ENCODE results near the gene PCDHB7. TPM values are rescaled to one million over a fixed set of nuclear protein-coding genes. Genes with fewer than 3 reads are reported as not detected.
"Not testable (repeated sequence)": the region's sequence is repeated elsewhere in the genome, so short reads cannot be mapped to it uniquely, and the experiment has no call there.

Gene PCDHB7
- total RNA-seq, 4 donors from 2014 or later, result 0.49 to 1.1 (median 0.58) TPM

DNA sequence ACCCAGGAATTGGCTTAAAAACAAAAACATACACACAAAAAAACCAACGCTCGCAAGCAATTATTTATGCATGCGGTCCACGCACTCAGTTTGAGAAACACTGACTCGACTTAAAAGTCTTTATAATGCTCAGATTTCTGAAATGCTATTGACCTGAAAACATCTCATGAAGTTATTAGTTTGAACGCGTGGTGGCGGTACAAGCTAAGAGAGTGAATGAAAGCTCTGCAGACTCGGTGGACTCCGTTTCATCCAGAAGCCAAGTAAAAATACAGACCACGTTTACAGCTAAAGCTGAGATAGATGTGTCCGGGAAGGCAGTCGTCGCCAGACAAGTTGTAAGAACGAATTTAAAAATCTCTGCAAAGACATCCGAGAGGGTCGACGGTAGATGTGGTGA lies 22.6 kb upstream of the PCDHB7 start, which contains the start of gene PCDHB6:
Gene PCDHB6 (plus strand): TSS at position 246 of the 400 bp plus-strand sequence. CDS start 201 bp downstream, outside the sequence.
- H3K4me3 ChIP-seq (ENCODE audit: low read depth, poor library complexity, severe bottlenecking), result no peak within 1 kb of the TSS
- TF ChIP-seq POLR2A (IDR thresholded peaks at IDR 0.05), result no peak
- TF ChIP-seq, protein P1, sequence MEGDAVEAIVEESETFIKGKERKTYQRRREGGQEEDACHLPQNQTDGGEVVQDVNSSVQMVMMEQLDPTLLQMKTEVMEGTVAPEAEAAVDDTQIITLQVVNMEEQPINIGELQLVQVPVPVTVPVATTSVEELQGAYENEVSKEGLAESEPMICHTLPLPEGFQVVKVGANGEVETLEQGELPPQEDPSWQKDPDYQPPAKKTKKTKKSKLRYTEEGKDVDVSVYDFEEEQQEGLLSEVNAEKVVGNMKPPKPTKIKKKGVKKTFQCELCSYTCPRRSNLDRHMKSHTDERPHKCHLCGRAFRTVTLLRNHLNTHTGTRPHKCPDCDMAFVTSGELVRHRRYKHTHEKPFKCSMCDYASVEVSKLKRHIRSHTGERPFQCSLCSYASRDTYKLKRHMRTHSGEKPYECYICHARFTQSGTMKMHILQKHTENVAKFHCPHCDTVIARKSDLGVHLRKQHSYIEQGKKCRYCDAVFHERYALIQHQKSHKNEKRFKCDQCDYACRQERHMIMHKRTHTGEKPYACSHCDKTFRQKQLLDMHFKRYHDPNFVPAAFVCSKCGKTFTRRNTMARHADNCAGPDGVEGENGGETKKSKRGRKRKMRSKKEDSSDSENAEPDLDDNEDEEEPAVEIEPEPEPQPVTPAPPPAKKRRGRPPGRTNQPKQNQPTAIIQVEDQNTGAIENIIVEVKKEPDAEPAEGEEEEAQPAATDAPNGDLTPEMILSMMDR (IDR thresholded peaks at IDR 0.05), result no peak
- 11 to 20% methylated on average over 18 of the region's 18 CpGs for WGBS, 2 donors
- intact Hi-C loops (cut with DNase I; ENCODE audit: low total_unique reads), result no loop called here
- no peak for DNase-seq (ENCODE audit: low spot score in 2 of 2)

- DNase-seq (ENCODE audit: low spot score in 2 of 2), result no peak
- 40 to 47% methylated on average over 23 to 33 of the region's 33 CpGs for WGBS, 2 donors
- TF ChIP-seq, protein P1 (IDR thresholded peaks at IDR 0.05), result no peak
- no peak for TF ChIP-seq POLR2A (IDR thresholded peaks at IDR 0.05)
- intact Hi-C loops (cut with DNase I; ENCODE audit: low total_unique reads), result no loop called here
- H3K4me3 ChIP-seq (ENCODE audit: low read depth, poor library complexity, severe bottlenecking), result no peak overlapping the region
These were observed 22.0 kb upstream of the PCDHB7 start for GRCh38 chr5:141150224-141150992.

DNA sequence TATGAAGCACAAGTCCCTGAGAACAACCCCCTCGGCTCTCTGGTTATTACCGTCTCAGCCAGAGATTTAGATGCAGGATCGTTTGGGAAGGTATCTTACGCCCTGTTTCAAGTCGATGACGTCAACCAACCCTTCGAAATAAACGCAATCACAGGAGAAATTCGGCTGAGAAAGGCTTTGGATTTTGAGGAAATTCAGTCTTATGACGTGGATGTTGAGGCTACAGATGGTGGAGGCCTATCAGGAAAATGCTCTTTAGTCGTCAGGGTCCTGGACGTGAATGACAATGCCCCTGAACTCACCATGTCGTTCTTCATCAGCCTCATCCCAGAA lies 21.5 kb upstream of the PCDHB7 start:
- no peak overlapping the region for H3K4me3 ChIP-seq (ENCODE audit: low read depth, poor library complexity, severe bottlenecking)
- DNase-seq (ENCODE audit: low spot score in 2 of 2), result no peak
- intact Hi-C loops (cut with DNase I; ENCODE audit: low total_unique reads), result no loop called here
- WGBS, 2 donors, result 36 to 46% methylated on average over 13 of the region's 13 CpGs
- TF ChIP-seq POLR2A (IDR thresholded peaks at IDR 0.05), result no peak
- TF ChIP-seq, protein P1 (IDR thresholded peaks at IDR 0.05), result no peak

GRCh38 chr5:141151632-141152031 lies 20.8 kb upstream of the PCDHB7 start:
- H3K4me3 ChIP-seq (ENCODE audit: low read depth, poor library complexity, severe bottlenecking); intact Hi-C loops (cut with DNase I; ENCODE audit: low total_unique reads); DNase-seq (ENCODE audit: low spot score in 2 of 2): not testable (repeated sequence)
- 21 to 41% methylated on average over 11 to 21 of the region's 41 CpGs for whole genome bisulfite sequencing, 2 donors

GRCh38 chr5:141152096-141152495 lies 20.3 kb upstream of the PCDHB7 start:
- intact Hi-C loops (cut with DNase I; ENCODE audit: low total_unique reads); H3K4me3 ChIP-seq (ENCODE audit: low read depth, poor library complexity, severe bottlenecking); DNase-seq (ENCODE audit: low spot score in 2 of 2): not testable (repeated sequence)
- WGBS, 2 donors, result 29% methylated on average over 7 to 11 of the region's 36 CpGs

DNA sequence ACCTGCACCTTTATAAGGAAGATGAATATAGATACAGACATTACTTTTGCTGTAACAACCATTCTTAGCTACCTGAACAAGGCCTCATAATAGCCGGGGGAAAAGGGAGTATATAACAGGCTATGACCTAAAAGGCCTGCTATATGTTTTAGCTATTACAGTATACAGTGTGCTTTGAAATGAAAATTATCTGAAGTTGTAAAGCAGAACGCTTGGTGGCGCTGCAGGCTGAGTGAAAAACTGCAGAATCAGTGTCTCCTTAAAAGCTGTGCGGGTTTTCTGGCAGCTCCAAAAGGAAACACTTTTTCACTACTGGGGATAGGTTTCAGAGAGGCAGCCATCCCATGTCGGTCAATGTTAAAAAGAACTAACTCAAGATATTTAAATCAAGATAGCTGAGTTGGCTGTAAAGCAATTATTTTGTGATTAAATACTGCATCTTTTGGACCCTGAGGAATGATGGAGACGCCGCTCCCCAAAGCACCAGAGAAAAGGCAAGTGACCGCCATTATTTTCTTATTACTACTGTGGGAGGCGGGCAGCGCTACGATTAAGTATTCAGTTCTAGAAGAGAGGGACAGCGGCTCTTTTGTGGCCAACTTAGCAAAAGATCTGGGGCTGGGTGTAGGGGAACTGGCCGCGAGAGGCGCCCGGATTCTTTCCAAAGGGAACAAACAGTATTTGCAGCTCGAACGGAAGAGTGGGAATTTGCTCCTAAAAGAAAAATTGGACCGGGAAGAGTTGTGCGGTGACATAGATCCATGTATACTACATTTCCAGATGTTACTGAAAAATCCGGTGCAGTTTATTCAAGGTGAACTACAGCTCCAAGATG lies 16.7 kb upstream of the PCDHB7 start:
- intact Hi-C loops (cut with DNase I; ENCODE audit: low total_unique reads), result no loop called here
- H3K4me3 ChIP-seq (ENCODE audit: low read depth, poor library complexity, severe bottlenecking), result no peak overlapping the region
- WGBS, 2 donors, result 28 to 40% methylated on average over 21 of the region's 21 CpGs
- TF ChIP-seq, protein P1 (IDR thresholded peaks at IDR 0.05), result no peak
- no peak for TF ChIP-seq POLR2A (IDR thresholded peaks at IDR 0.05)
- DNase-seq (ENCODE audit: low spot score in 2 of 2), result no peak

DNA sequence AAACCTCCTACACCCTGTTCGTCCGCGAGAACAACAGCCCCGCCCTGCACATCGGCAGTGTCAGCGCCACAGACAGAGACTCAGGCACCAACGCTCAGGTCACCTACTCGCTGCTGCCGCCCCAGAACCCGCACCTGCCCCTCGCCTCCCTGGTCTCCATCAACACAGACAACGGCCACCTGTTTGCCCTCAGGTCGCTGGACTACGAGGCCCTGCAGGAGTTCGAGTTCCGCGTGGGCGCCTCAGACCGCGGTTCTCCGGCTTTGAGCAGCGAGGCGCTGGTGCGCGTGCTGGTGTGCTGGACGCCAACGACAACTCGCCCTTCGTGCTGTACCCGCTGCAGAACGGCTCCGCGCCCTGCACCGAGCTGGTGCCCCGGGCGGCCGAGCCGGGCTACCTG lies 15.1 kb upstream of the PCDHB7 start:
- 42 to 45% methylated on average over 25 to 38 of the region's 38 CpGs for WGBS, 2 donors
- H3K4me3 ChIP-seq (ENCODE audit: low read depth, poor library complexity, severe bottlenecking); DNase-seq (ENCODE audit: low spot score in 2 of 2); intact Hi-C loops (cut with DNase I; ENCODE audit: low total_unique reads): not testable (repeated sequence)

DNA sequence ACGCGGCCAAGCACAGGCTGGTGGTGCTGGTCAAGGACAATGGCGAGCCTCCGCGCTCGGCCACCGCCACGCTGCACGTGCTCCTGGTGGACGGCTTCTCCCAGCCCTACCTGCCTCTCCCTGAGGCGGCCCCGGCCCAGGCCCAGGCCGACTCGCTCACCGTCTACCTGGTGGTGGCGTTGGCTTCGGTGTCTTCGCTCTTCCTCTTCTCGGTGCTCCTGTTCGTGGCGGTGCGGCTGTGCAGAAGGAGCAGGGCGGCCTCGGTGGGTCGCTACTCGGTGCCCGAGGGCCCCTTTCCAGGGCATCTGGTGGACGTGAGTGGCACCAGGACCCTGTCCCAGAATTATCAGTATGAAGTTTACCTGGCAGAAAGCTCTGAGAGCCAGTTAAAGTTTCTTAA lies 14.5 kb upstream of the PCDHB7 start:
- not testable (repeated sequence) for H3K4me3 ChIP-seq (ENCODE audit: low read depth, poor library complexity, severe bottlenecking)

GRCh38 chr5:141174291-141175104 lies 2.1 kb downstream of the PCDHB7 start:
- intact Hi-C loops (cut with DNase I; ENCODE audit: low total_unique reads), result not testable (repeated sequence)
- 42 to 51% methylated on average over 55 to 74 of the region's 79 CpGs for WGBS, 2 donors

More for the DNA sequence above, 14.5 kb upstream of the PCDHB7 start:
- WGBS, 2 donors, result 18 to 46% methylated on average over 5 to 15 of the region's 28 CpGs
- intact Hi-C loops (cut with DNase I; ENCODE audit: low total_unique reads); DNase-seq (ENCODE audit: low spot score in 2 of 2): not testable (repeated sequence)

More at GRCh38 chr5:141174291-141175104, 2.1 kb downstream of the PCDHB7 start:
- not testable (repeated sequence) for H3K4me3 ChIP-seq (ENCODE audit: low read depth, poor library complexity, severe bottlenecking); DNase-seq (ENCODE audit: low spot score in 2 of 2)

Measured in lower leg skin (tissue), 4 donors.